ENCODE results near the gene CEBPZ. TPM values are rescaled to one million over a fixed set of nuclear protein-coding genes. Genes with fewer than 3 reads are reported as not detected.

Gene CEBPZ
- total and polyA plus RNA-seq, 2 of the 13 experiments (the other 11 are each of a cell fraction or from before 2014, with no cell fraction given) = 14.4 to 117 TPM

GRCh38 chr2:37231241-37232130, at the start of gene CEBPZ, which contains the start of gene NDUFAF7 (continued):
- TF ChIP-seq CSRNP1 (CRISPR knock-in tag; IDR thresholded peaks at IDR 0.05) (peak; percentile 94), ZNF331 (CRISPR knock-in tag; IDR thresholded peaks at IDR 0.05) (peak; percentile 83; the same call in 1 of the 2 replicates), NFYB (CRISPR knock-in tag; IDR thresholded peaks at IDR 0.05) (no peak; the same call in 1 of the 2 replicates), TBL1XR1 (IDR thresholded peaks at IDR 0.05; ENCODE audit: borderline replicate concordance, low read length, partially characterized antibody) (peak; percentile 36), CREB3 (CRISPR knock-in tag; IDR thresholded peaks at IDR 0.05) (peak; percentile 79), ZNF781 (CRISPR knock-in tag; IDR thresholded peaks at IDR 0.05; ENCODE audit: borderline replicate concordance, not compliant biosample characterization) (peak; percentile 97), ZNF451 (CRISPR knock-in tag; IDR thresholded peaks at IDR 0.05) (peak; percentile 74; the same call in 1 of the 2 replicates), KLF15 (CRISPR knock-in tag; IDR thresholded peaks at IDR 0.05; ENCODE audit: borderline replicate concordance) (peak; percentile 64; the same call in 1 of the 2 replicates), ZNF883 (CRISPR knock-in tag; IDR thresholded peaks at IDR 0.05; ENCODE audit: not compliant biosample characterization) (peak; percentile 91), DMTF1 (CRISPR knock-in tag; IDR thresholded peaks at IDR 0.05) (peak; percentile 18; the same call in 1 of the 2 replicates), SUZ12 (IDR thresholded peaks at IDR 0.05; ENCODE audit: low read depth, low read length) (no peak), AFF4 (CRISPR knock-in tag; IDR thresholded peaks at IDR 0.05) (peak; percentile 89; the same call in 1 of the 2 replicates)
